ENCODE data around the gene CATSPERZ. TPM values are rescaled to one million over a fixed set of nuclear protein-coding genes. Genes with fewer than 3 reads are reported as not detected.
A peak's percentile ranks its signal among the peaks of the same experiment; 100 is the strongest.

The CATSPERZ gene
- total and polyA plus RNA-seq, 2 of the 8 experiments (the other 6 are each of a cell fraction or from before 2014, with no cell fraction given) = 0.77 TPM; not detected in 1

- no peak overlapping the region for H3K4ac ChIP-seq (replicated peaks; ENCODE audit: insufficient read length, low read depth, low read length)
- no peak overlapping the region for H3K9ac ChIP-seq (replicated peaks in 1 of 4; ENCODE audit: extremely low read depth in 1 of 4, low read depth in 3 of 4, low read length in 3 of 4)
- no peak overlapping the region for H3K23ac ChIP-seq (ENCODE audit: insufficient read length)
- no peak overlapping the region for H2AK5ac ChIP-seq (ENCODE audit: low read depth, low read length)
- H4K5ac ChIP-seq (ENCODE audit: insufficient read length, low read depth, low read length) = no peak overlapping the region
- H2BK20ac ChIP-seq (ENCODE audit: low read length) = no peak overlapping the region
- CTCF ChIA-PET (ENCODE audit: partially characterized antibody) = interaction anchor here (0.5 to 8.5 kb wide), 13 partner anchors 7 to 707 kb away, joined by 3 to 102 read pairs (median 4); partner anchors contain the start of genes CATSPERZ, PLCB3 and PPP1R14B
- no peak for DNase-seq (ENCODE audit: low read depth in 1 of 2, low spot score in 2 of 2)
- no peak overlapping the region for H2AFZ ChIP-seq (ENCODE audit: low read length)
- peaks cover 6 to 17% of the 10 kb centered on the region in 2 experiments for H4K20me1 ChIP-seq (replicated peaks in 1 of 2; ENCODE audit: control insufficient read depth in 1 of 2, insufficient read depth in 2 of 2, low read length in 2 of 2)
- no peaks in the 10 kb centered on the region for H3K23me2 ChIP-seq (ENCODE audit: low read depth, low read length)
- WGBS, 2 experiments (ENCODE audit: extremely low coverage in 1 of 2, insufficient coverage in 1 of 2, insufficient read length in 1 of 2, insufficient replicate concordance in 2 of 2, low coverage in 1 of 2, low lambda C conversion rate in 2 of 2, missing lambda C conversion rate in 1 of 2) = 91% methylated on average over 25 of the region's 29 CpGs; no CpG with 5 or more reads in 1 of the 2 experiments
- H3K4me1 ChIP-seq (replicated peaks in 1 of 4; ENCODE audit: control insufficient read depth in 3 of 4, insufficient read depth in 4 of 4, low read length in 3 of 4) = peaks cover 0 to 3% (median under 1%) of the 10 kb centered on the region in 4 experiments; a peak in 4 of 7 replicates
- no peaks in the 10 kb centered on the region for H3K79me1 ChIP-seq (ENCODE audit: low read depth, low read length)
- H3K18ac ChIP-seq (ENCODE audit: extremely low read depth, low read length) = peak overlapping the region; percentile 7; the same call in 1 of the 2 replicates
- H3K4me3 ChIP-seq (ENCODE audit: extremely low read depth in 1 of 4, insufficient read depth in 2 of 4, low read depth in 3 of 4, low read length in 4 of 4) = no peak overlapping the region
- no peaks in the 10 kb centered on the region for H3K9me3 ChIP-seq (ENCODE audit: insufficient read depth in 2 of 2, low read depth in 1 of 2, low read length in 1 of 2)
- H3K79me2 ChIP-seq (ENCODE audit: control insufficient read depth in 1 of 2, insufficient read depth in 2 of 2, low read length in 2 of 2) = no peaks in the 10 kb centered on the region
- POLR2A ChIA-PET (ENCODE audit: partially characterized antibody) = interaction anchor here (1.2 to 11.9 kb wide), 4 partner anchors 7 to 39 kb away, joined by 4 to 352 read pairs (median 53); partner anchors contain the start of genes FKBP2, PLCB3 and PPP1R14B
- H4K8ac ChIP-seq (ENCODE audit: extremely low read depth, insufficient read depth, low read length) = no peak overlapping the region; the same call in 1 of the 2 replicates
- FAIRE-seq = no peak
- no peaks in the 10 kb centered on the region for H3K27me3 ChIP-seq (replicated peaks in 1 of 4; ENCODE audit: control insufficient read depth in 3 of 4, extremely low read depth in 1 of 4, insufficient read depth in 3 of 4, low read length in 3 of 4)
- H3K36me3 ChIP-seq (ENCODE audit: control insufficient read depth in 2 of 4, insufficient read depth in 4 of 4, low read length in 3 of 4) = peaks cover 22 to 77% (median 39%) of the 10 kb centered on the region in 4 experiments
- no peak overlapping the region for H2BK15ac ChIP-seq (ENCODE audit: low read length)
- no peak overlapping the region for H2BK120ac ChIP-seq (replicated peaks; ENCODE audit: low read depth, low read length)
- H2BK5ac ChIP-seq (ENCODE audit: low read depth, low read length) = no peak overlapping the region; the same call in 1 of the 2 replicates
- H3K4me2 ChIP-seq (ENCODE audit: insufficient read depth in 1 of 2, low read depth in 2 of 2, low read length in 2 of 2) = no peak overlapping the region
- peak overlapping the region; percentile 46 for H3K56ac ChIP-seq (replicated peaks; ENCODE audit: insufficient read length, low read depth, low read length)
- H2BK12ac ChIP-seq (ENCODE audit: low read depth, low read length) = no peak overlapping the region
- H3K27ac ChIP-seq (ENCODE audit: low read depth, low read length) = 0 out of 2 replicates have a peak overlapping the region, but pooled peaks have one; percentile 4
- H3K14ac ChIP-seq (ENCODE audit: insufficient read length) = no peak overlapping the region
- H4K91ac ChIP-seq (replicated peaks; ENCODE audit: insufficient read length, low read length) = no peak overlapping the region
- TF ChIP-seq SIRT6 (IDR thresholded peaks at IDR 0.05; ENCODE audit: low read length) = no peak
- TF ChIP-seq CBX5 (IDR thresholded peaks at IDR 0.05; ENCODE audit: low read depth, low read length) = no peak
- no peak for TF ChIP-seq ZNF274 (IDR thresholded peaks at IDR 0.05; ENCODE audit: borderline replicate concordance, extremely low read depth, low read length)
These were observed 36.9 kb upstream of the CATSPERZ start for GRCh38 chr11:64263021-64263946.
